ENCODE measurements around the gene ONECUT1.

Gene ONECUT1

DNA sequence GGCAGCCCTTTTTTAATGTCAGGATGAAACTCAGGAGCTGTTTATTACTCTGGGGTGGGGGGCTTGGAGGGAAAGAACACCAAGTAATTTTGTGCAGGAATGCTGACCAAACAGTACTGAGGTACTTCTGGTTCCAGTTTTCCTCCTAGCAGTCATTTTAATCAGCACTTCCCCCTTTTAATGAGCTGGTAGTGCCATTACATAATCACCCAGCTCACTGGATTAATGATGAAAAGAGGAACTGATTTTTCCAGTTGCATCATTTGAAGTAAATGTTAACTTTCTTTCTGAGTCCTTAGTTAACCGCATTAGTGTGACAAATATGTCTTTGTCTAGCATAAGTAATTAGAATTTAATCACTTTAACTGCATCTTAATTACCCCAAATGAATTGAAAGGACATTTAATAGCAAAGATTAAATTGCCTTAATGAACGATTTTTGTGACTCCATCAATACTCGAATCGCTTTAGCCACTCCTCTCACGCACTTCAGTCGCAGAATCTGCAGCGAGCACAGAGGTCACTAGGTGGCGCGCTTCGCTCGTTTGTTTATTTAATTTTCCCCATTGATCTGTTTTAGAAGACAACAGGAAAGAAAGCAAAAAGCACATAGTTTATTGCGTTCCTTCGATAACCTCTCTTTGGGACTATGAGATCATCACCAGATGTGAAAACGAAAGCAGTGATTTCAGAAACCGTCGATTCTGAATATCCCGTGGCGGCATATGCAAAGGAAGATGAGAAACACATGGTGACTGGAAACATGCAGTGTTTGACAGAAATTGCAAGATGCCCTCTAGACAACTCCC is 9.8 kb downstream of the ONECUT1 start:
- DNase-seq, result peak in 1 of 2 experiments; percentile 11

DNA sequence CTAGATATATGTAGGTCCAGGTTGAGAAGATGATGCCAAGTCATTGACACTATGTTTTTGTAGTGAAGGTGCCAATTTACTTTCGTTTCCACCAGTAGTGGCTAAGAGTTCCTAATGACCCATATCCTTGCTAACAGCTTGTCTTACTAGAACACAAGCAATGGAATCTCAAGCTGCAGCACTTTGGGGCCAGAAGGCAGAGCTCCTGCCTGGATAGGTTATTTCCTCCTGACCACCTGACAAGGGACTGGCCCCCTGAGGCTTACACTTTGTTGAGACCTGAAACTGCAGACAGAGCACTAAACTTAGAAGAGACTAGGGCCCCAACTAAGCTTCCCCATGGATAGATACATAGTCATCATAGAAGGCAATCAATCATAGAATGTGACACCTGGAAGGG is 11.7 kb downstream of the ONECUT1 start:
- DNase-seq, result no peak

DNA sequence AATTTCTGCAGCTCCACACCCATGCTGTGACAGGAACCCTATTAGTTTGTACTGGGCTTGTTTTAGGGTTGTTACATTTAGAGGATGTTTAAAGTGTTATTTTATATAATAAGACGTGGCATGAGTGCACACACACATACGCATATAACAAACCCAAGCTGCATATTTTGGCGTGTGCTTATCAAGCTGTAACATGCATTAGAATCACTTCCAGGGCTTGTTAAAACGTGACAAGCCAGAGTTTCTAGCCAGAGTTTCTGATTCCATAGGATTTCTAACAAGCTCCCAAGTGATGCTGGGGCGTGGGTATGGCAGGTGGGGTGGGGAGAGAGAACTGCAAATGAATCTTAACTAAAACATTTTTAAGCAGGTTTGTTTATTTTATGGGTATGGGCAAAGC is 17.4 kb downstream of the ONECUT1 start:
- DNase-seq, result no peak

DNA sequence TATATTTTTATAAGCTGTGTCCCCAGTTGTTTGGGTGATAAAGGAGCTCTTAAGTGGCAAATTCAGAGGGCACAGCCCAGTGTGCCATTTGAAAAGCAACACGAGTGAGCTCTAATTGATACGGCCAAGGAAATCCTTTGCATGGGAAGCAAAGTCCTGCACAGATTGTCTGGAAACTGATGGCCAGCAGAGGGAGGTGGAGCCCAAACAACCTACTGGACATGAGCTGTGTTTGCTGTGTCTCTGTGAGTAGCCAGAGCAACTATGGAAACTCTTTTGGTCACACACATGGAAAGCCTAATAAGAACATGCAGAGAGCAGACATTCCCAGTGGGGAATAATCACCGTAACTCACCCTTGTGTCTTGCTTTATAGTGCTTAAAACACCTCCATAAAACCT is 24.4 kb downstream of the ONECUT1 start:
- no peak for DNase-seq

DNA sequence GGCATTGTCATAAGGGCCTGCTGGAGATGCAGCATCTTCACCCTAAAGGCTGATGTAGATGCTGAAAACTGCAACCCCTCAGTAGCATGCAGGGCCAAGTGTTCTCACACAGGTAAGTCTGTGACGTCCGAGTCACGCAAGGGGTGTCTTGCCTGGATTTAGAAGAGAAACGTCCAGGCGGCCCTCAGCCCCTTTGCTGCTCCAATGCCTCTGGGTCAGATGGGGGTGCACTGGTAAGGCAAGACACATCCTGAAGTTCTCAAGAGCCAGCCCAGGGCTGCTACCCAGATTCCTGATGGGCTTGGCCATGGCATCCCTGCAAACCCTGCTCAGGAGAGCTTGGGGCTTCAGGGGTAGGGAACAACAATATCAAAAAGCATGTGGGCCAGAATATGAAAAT is 25.4 kb downstream of the ONECUT1 start:
- DNase-seq, result no peak

DNA sequence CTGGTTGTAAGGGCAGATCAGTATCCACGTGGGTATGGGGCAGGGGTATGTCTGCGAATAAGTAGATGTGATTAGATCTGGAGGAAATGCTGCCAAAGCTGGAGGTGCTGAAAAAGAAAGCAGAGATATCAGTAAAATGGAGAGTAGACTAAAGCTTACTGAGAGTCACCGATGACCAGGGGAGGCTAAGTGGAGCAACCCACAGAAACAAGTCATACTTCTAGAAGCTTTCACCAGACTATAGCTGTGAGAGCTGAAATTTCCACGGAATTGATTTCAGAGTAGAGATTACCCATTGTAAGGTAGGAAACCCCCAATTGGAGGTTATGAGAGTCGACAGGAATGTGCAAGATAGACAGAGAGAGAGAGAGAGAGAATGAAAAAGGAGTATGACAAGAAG is 27.5 kb downstream of the ONECUT1 start:
- no peak for DNase-seq

DNA sequence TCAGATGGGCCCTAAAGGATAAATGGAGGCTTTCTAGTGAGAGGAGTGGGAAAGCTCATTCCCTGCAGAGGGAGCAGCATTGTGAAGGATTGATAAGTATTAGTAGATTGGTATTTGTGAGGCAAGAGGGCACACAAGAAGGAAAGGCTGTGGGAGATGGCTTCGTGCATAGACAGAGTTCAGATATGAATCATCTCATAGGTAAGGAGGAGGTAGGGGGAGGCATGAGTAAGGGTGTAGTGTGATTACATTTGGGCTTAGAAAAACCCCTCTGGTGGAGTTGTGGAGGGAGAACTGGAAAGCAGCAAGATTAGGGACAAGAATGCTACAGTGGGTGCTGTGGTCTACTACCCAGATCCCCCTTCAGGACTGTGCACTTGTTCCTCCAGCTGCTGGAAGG is 29.6 kb downstream of the ONECUT1 start:
- DNase-seq, result no peak

DNA sequence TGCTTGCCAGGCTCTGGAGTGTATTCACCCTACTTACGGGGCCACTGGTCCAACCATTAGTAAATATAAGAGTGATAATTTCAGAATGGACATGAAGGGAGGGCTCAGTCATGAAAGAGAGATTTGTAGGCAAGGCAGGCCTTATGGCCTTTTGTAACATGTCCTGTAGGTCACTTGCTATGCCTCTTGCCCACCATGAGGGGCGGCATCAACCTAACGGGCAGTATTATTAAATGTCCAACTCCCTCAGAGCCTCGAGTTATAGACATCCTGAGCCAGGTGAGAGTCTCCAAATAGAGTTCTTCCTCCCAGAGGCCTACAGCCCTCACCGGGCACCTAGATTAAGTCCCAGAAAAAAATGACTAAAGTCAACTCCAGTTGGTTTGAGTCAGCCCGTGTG is 30.2 kb downstream of the ONECUT1 start:
- no peak for DNase-seq

DNA sequence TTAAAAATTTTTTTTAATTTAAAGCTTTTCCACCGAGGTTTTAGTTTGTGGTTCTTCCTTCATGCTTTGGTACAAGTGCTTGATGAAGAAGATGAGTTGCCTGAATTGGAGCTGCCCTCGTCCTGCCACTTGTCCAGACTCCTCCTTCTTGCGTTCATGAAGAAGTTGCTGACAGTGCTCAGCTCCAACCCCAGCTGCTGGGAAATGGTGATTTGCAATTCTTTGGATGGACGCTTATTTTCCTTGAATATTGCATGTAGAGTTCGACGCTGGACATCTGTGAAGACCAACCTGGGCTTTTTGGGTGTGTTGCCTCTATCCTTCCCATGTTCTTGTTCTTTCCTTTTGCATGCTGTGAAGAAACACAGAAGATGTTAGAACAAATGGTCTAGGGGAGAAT is 32.6 kb downstream of the ONECUT1 start:
- DNase-seq, result no peak

DNA sequence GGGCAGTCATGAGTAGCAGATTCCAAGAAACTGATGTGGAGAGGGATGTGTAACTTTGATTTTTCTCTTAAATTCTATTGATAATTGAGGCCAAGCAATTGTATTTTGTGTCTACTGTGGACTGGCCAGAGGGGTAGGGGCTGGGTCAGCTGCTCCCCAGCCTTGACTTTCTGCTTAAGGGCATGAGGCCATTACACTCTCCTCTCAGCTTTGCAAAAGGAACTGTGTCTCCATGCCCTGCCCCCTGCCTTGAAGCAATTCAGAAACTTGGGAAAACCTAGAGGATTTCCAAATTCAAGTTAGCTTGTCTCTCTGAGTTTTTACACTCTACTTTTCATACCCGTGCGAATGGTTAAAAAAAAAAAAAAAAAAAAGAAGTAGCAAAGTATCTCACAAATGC is 38.6 kb downstream of the ONECUT1 start:
- DNase-seq, result no peak

DNA sequence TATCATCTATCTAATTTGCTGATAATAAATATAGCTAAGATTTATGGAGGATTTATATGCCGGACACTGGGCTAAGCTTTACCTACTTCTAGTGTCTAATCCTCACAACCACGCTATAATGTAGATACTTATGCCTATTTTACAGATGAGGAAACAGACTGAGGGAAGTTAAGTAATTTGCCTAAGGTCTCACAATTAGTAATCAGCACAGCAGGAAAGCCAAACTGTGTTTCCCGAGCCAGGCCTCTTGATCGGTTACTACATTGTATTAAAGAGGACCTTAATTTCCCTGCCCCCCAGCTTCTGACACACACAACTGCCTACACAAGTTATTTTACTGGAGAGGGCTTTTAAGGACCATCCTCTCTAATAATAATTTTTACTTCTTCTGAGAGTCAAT is 40.9 kb downstream of the ONECUT1 start:
- no peak for DNase-seq

DNA sequence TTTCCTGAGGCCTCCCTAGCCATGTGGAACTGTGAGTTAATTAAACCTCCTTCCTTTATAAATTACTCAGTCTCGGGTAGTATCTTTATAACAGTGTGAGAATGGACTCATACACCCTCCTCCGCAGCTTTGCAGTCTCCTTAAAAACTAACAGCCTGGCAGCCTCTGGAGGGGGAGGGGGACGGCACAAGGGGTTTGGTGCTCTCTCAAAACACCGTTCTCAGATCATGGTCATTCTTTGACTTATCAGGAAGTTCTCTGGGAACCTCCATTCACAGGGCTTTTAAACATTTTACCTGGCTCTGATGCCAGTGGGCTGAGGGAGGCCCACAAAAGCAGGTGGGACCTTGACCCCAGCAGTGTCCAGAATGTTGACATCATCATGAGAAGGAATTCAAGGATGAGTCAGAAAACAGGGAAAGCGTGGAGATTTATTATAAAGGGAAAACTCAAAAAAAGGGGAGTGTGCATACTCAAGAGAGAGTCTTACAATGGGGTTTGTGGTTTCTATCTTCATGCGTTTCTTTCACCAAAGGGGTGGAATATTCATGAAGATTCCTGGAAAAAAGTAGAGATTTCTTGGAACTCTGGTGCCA is 43.9 kb downstream of the ONECUT1 start:
- DNase-seq, result no peak

DNA sequence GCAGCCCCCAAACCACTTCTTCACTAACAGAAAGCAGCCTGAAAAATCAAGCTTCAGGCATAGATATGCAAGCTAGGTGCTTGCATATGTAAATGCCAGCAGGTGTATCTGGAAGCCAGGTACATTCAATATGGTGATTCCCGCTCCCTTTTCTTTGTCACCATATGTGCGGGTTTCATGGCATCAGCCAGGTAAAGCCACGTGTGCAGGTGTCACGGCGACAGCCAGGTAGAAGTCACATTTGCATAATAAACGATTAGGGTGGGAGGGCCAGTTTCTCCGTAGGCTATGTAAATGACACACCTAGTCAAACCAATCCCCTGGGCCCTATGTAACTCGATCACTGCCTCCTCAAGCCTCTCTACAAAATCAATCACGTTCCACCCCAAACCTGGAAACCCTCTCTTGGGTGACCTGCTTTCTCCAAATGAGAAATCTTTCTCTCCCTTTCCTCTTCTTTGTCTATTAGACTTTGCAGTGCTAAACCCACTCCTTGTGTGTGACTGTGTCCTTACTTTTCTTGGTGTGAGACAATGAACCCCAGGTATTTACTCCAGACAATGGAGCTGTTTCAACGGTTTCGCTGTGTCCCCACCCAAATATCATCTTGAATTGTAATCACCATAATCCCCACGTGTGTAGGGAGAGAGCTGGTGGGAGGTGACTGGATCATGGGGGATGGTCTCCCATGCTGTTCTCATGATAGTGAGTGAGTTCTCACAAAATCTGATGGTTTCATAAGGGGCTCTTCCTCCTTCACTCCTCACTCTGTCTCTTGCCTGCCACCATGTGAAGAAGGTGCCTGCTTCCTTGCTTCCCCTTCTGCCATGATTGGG is 44.6 kb downstream of the ONECUT1 start:
- peak in 1 of 2 experiments; percentile 1 for DNase-seq

DNA sequence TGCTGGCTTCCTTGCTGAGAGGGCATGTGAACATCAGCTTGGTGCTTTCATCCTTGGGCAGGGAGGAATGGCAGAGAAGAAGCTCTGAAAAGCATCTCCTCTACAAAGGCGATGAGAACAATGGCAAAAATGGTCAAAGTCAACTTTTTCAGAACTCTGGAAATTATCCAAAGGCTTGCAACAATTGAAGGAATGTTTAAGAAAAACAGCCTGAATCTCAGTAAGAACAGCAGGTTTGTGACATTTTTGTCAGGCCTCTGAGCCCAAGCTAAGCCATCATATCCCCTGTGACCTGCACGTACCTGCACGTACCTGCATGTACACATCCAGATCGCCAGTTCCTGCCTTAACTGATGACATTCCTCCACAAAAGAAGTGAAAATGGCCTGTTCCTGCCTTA is 51.8 kb downstream of the ONECUT1 start:
- DNase-seq, result no peak

DNA sequence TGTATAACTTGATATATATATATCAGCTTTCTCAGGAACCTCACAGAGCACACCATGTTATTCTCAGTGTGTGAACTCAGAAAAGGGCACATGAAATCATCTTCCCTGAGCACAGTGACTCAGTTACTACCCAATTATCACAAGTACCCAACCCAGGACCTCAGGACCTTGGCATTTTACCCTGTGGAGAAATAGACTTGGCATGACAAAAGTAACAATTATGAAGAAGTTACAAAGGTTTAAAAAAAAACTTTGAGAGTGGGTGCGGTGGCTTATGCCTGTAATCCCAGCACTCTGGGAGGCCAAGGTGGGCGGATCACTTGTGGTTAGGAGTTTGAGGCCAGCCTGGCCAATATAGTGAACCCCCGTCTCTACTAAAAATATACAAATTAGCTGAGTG is 52.4 kb downstream of the ONECUT1 start:
- no peak for DNase-seq

DNA sequence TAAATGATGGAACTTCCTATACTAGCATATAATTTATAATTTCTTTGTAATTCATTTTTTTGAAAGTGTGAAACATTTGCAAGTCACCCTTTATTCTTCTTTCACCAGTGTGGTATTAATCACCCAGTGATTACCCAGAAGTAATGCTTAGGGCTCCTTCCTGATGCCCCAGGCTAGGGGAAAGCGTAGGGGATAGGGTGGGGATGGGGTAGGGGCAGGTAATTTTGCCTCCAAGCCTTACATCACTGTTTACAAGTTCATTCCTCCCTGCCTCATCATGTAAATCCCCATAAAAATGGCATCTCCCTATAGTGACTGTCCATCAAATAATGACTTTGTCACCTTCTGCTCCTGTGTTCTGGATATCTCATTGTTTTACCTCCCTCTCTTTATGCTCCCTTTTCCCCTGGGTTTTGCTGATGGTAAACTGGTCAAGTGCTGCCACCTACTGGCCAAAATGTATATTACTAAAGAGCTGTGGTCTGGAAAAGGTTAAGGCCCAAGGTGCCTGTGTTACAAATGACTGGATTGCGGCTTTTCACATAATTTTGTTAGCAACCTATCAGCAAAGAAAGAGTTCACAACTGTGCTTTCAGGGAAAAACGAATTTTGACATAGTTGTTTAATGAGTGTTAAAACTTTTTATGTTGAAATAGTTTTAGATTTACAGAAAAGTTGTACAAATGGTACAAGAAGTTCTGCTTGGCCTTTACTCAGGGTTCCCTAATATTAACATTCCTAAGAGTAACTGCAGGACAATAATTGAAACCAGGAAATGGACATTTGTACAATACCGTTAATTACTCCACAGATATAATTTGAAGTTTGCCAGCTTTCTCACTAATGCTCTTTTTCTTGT is 54.7 kb downstream of the ONECUT1 start:
- peak; percentile 32 to 42 for DNase-seq

DNA sequence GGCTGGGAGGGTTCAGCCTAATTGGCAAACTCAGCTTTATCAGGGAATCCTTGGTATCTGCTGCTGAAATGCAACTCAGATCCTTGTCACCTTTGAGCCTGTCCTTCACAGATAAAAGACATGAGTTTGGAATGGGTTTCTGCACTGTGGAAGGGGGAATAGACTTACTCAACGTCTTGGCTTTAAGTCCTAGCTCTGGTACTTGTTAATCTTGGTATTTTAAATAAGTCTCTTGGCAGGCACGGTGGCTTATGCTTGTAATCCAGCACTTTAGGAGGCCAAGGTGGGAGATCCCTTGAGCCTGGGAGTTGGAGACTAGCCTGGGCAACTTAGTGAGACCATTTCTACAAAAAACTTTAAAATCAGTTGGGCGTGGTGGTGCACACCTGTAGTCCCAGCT is 55.8 kb downstream of the ONECUT1 start:
- no peak for DNase-seq

DNA sequence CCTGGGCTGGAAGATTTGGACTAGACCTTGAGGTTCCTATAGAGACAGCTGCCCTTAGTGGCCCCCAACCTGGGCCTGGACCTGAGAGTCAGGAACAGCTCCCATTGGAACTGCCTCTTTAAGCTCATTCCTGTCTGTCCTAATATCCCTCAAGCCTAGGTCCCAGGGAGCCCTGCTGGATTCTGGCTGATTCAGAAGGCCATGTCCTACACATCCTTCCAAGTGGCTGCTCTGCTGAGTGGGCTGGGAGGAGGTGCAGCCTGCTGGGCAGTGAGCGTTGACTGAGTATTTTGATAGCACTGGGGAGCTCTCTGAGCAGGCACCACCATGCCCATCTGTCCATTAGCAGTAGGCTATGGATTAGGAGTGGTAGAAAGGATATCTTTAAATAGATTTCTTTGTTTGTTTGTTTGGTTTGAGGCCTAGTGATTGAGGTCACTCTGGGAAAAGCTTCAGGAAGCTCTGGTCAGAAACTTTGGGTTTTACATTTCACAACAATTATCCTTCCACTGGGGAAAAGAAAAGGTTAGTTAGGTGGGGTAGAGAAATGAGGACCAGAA is 56.4 kb downstream of the ONECUT1 start:
- DNase-seq, result no peak

DNA sequence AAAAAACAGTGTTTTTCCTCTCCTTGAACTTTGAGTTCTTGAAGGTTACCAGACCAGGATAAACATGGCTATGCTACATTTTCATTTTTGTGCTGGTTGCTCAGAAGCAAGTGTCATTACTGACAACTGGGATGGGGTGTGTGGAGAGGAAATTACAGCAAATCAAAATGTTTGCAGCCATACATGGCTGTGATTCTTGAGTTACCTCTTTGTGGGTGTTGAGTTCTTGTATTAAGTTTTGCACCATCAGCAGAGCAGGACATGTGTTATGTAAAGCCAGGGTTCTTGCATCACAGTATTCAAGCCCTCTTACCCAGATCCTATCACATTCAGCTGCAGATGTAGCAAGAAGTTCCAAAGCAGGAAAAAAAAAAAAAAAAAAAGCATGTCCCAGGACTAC is 57.0 kb downstream of the ONECUT1 start:
- no peak for DNase-seq

DNA sequence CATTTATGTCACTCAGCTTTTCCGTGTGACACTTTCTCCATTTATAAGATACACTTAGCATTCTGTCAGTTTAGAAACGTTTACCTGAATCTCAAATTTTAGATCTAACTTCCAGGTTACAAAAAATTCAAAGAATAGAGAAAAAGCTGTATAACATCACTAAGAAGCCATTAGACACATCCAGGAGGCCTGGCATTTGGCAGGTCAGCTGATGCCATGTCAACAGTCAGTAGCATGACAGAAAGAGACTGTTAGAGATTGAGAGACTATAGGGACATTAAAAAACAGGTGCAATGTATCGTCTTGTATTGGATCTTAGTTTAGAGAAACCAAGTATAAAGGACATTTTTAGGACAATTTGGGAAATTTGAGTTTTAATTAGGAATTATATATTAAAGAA is 57.6 kb downstream of the ONECUT1 start:
- DNase-seq, result no peak

DNA sequence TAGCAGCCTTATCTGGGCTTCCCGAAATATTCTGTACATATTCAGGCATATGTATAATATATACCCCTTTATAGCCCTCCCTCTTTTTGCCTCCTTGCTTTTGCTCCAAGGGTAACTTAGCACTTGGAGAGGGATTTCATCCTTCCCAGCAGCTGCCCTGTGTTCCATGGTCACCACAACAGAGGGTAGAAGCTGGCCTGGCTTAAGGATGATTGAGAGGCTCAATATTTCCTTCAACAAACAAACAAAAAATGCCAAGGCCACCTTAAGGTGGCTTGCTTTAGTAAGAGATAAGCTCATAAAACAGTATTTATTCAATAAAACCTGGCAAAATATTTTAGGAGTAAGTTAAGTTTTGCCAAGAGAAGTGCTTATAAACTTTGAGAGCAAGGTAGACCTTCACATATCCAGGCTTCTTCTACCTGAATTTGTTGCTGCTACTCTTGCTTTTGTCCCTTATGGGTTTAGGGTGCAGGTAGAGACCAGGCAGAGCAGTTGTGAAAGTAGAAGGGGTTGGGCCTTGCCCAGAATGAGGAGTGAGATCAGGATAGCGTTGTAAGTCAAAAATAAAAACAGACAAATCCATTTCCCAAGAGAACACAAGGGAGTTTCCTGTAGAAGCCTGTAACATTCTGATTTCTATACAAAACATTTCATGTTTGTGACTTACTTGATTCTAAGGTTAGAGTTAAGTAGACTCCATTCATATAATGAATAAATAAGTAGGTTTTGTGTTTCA is 58.2 kb downstream of the ONECUT1 start:
- DNase-seq, result no peak

DNA sequence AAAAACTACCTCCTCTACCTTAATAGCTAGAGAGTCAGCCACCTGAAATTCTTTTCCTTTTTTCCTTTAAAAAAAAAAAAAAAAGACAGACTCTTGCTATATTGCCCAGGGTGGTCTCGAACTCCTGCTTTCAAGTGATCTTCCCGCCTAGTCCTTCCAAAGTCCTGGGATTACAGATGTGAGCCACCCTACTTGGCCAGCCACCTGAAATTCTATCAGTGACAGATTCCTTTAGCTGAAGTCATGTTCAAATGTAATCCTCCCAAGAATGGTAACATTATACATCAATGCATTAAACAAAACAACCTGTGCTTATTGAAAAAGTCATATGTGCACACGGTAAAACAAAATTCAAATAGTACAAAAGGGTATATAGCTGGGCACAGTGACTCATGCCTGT is 59.1 kb downstream of the ONECUT1 start:
- no peak for DNase-seq
